K562 (cell line): ENCODE results near the gene HDAC9. TPM values are rescaled to one million over a fixed set of nuclear protein-coding genes. Genes with fewer than 3 reads are reported as not detected.

Experiments
- ATAC-seq: fragments of 200-7000 bp; cut with Tn5 transposase; 3 replicates; pipeline ENCODE4 v1.9.1; 2020; ENCODE audit warnings: moderate library complexity
- BruUV-seq: library from RNA; stranded (reverse); fragments of 400-500 nt; replicated peaks from 2 replicates; lab custom pipeline; 2021; lab: Mats Ljungman, UMichigan
- CTCF ChIA-PET: fragments of 300-600 bp; formaldehyde crosslinking; extraction: SDS; loops from one replicate; lab custom pipeline; 2021; ENCODE audit warnings: low intra/inter-chr PET ratio; lab: Yijun Ruan, JAX
- POLR2A ChIA-PET: fragments of 300-600, 350-650 bp; sonication (Branson Sonifier 250); formaldehyde crosslinking; extraction: SDS; loops from one replicate; lab custom pipeline; 2021; ENCODE audit warnings: antibody characterized with exemption, inconsistent platforms; lab: Yijun Ruan, JAX
- DNase-seq, 4 experiments: peaks; one replicate each; pipeline versions ENCODE4 v3.0.0 to v3.0.0-alpha.2; 2011 to 2018; ENCODE audit warnings: low spot score in 3 of 4, mixed read lengths in 3 of 4; ENCODE audit errors: extremely low read depth in 1 of 4
- FAIRE-seq: peaks from 2 replicates; lab custom pipeline; 2011; peaks lifted over from hg19 to GRCh38; lab: Jason Lieb, UNC
- H2AFZ ChIP-seq: 2 replicates; pipeline ENCODE4 v1.6.0; 2011; ENCODE audit warnings: low read depth, low read length, control low read depth, inconsistent platforms
- H3K27ac ChIP-seq: fragments of 200-600 bp; 3 replicates; pipeline ENCODE4 v1.8.0; 2011; ENCODE audit warnings: low read depth, mild to moderate bottlenecking, control low read depth, inconsistent platforms, low read length, moderate library complexity, mixed read lengths; ENCODE audit errors: extremely low read depth
- H3K27me3 ChIP-seq, 2 experiments: fragments of 300-600 bp in 1 of 2; 2 replicates in 1 of 2; 3 replicates in 1 of 2; pipeline versions ENCODE4 v1.6.0 to v1.8.0; 2011; ENCODE audit warnings: inconsistent platforms in 2 of 2, low read length in 2 of 2, mild to moderate bottlenecking in 1 of 2, mixed read lengths in 1 of 2, moderate library complexity in 1 of 2; ENCODE audit not compliant: control insufficient read depth in 2 of 2, insufficient read depth in 2 of 2
- H3K36me3 ChIP-seq: fragments of 300-600 bp; 3 replicates; pipeline ENCODE4 v1.8.0; 2011; ENCODE audit warnings: mild to moderate bottlenecking, low read length, inconsistent platforms; ENCODE audit not compliant: control insufficient read depth, insufficient read depth
- H3K4me1 ChIP-seq, 2 experiments: fragments of 200-600 bp in 1 of 2; replicated peaks in 1 of 2; 2 replicates in 1 of 2; 3 replicates in 1 of 2; pipeline versions ENCODE4 v1.5.1 to v1.8.0; 2011; ENCODE audit warnings: inconsistent platforms in 2 of 2, low read length in 2 of 2, mild to moderate bottlenecking in 1 of 2, mixed read lengths in 1 of 2, moderate library complexity in 1 of 2; ENCODE audit not compliant: control insufficient read depth in 2 of 2, insufficient read depth in 2 of 2
- H3K4me2 ChIP-seq: 2 replicates; pipeline ENCODE4 v1.6.1; 2011; ENCODE audit warnings: low read length, control low read depth, inconsistent platforms, mixed read lengths; ENCODE audit not compliant: insufficient read depth
- H3K4me3 ChIP-seq: fragments of 200-600 bp; sonication (generic), shearing (Covaris generic); 2 replicates; pipeline ENCODE4 v1.5.1; 2016; ENCODE audit warnings: control low read depth, inconsistent platforms
- H3K79me2 ChIP-seq: fragments of 200-600 bp; 3 replicates; pipeline ENCODE4 v1.8.0; 2011; ENCODE audit warnings: low read length, inconsistent platforms; ENCODE audit not compliant: control insufficient read depth, insufficient read depth
- H3K9ac ChIP-seq, 2 experiments: 2 replicates each; pipeline versions ENCODE4 v1.6.0 to v1.6.1; 2011; ENCODE audit warnings: low read depth in 2 of 2, low read length in 2 of 2, control low read depth in 1 of 2, inconsistent platforms in 1 of 2, mild to moderate bottlenecking in 1 of 2, mixed read lengths in 1 of 2; ENCODE audit not compliant: insufficient read depth in 1 of 2
- H3K9me1 ChIP-seq: one replicate; pipeline ENCODE4 v1.6.0; 2011; ENCODE audit warnings: inconsistent platforms, mild to moderate bottlenecking, low read length, moderate library complexity; ENCODE audit not compliant: control insufficient read depth, insufficient read depth
- H3K9me3 ChIP-seq: replicated peaks from 2 replicates; pipeline ENCODE4 v1.5.1; 2011; ENCODE audit warnings: low read depth, low read length, inconsistent platforms; ENCODE audit not compliant: control insufficient read depth, insufficient read depth
- H4K20me1 ChIP-seq: replicated peaks from 2 replicates; pipeline ENCODE4 v1.6.1; 2011; ENCODE audit warnings: low read length, inconsistent platforms, mixed read lengths; ENCODE audit not compliant: control insufficient read depth, insufficient read depth
- ASH1L ChIP-seq: fragments of 450-650 bp; IDR thresholded peaks from 2 replicates; pipeline ENCODE4 v1.6.1; 2018; ENCODE audit warnings: borderline replicate concordance, mild to moderate bottlenecking, low read depth; ENCODE audit not compliant: partially characterized antibody
- CAMTA2 ChIP-seq: fragments of 250-450 bp; sonication (Bioruptor Pico); conservative IDR thresholded peaks from 2 replicates; pipeline ENCODE4 v1.5.1; 2022
- CBX2 ChIP-seq: fragments of 200-600 bp; sonication (generic); IDR thresholded peaks from one replicate; pipeline ENCODE4 v1.6.1; 2012; ENCODE audit warnings: mild to moderate bottlenecking, low read length, inconsistent platforms; ENCODE audit not compliant: insufficient read depth, poor library complexity, severe bottlenecking
- CBX5 ChIP-seq: IDR thresholded peaks from 2 replicates; pipeline ENCODE4 v1.6.1; 2014; ENCODE audit warnings: low read depth, borderline replicate concordance
- ELF2 ChIP-seq: fragments of 250-450 bp; sonication (Bioruptor Pico); IDR thresholded peaks from 2 replicates; pipeline ENCODE4 v1.5.0; 2021; ENCODE audit warnings: mild to moderate bottlenecking
- NCOR1 ChIP-seq: fragments of 450-650 bp; IDR thresholded peaks from 2 replicates; pipeline ENCODE4 v1.6.1; 2016; ENCODE audit warnings: mild to moderate bottlenecking, moderate library complexity
- POLR2B ChIP-seq: fragments of 450-650 bp; IDR thresholded peaks from 2 replicates; pipeline ENCODE4 v1.6.1; 2018; ENCODE audit warnings: low read depth; ENCODE audit not compliant: partially characterized antibody
- ZNF24 ChIP-seq: fragments of 450-650 bp; IDR thresholded peaks from 2 replicates; pipeline ENCODE4 v1.6.1; 2016
- ZNF263 ChIP-seq: sonication (generic); formaldehyde crosslinking; IDR thresholded peaks from 2 replicates; pipeline ENCODE4 v1.8.0; 2022; ENCODE audit warnings: mild to moderate bottlenecking, missing genetic modification reagents, borderline replicate concordance
- ZNF431 ChIP-seq: sonication (generic); formaldehyde crosslinking; IDR thresholded peaks from 2 replicates; pipeline ENCODE4 v1.8.0; 2022; ENCODE audit warnings: mild to moderate bottlenecking, missing genetic modification reagents
- WGBS: fragments of 100-300 bp; shearing (Covaris generic); methylation state at CpG from one replicate; pipeline ENCODE4 v1.1.6; 2016; ENCODE audit warnings: low coverage, mixed read lengths; ENCODE audit not compliant: insufficient coverage; ENCODE audit errors: missing lambda C conversion rate; 5-methylcytosine and 5-hydroxymethylcytosine counted together
- in situ Hi-C: fragments of 300-500 bp; cut with MboI; formaldehyde crosslinking; loops from 4 replicates; pipeline ENCODE4 v1.15.0; 2018; ENCODE audit warnings: inconsistent platforms, mixed read lengths
- intact Hi-C: fragments of 100-400 bp; cut with micrococcal nuclease; formaldehyde crosslinking; loops from 2 replicates; pipeline ENCODE4 v1.14.2; 2022
- polyA plus RNA-seq, 8 experiments: library from polyadenylated mRNA; depleted of rRNA in 4 of 8; stranded (reverse) in 5 of 8; unstranded in 3 of 8; fragments of >200 nt; fragmentation: Nextera tagmentation in 2 of 8; fragmentation: Illumina TruSeq in 1 of 8; extraction: Ambion mirVana in 2 of 8; extraction: Trizol in 1 of 8; gene quantifications; 2 replicates each; pipeline versions ENCODE4 v1.2.1 to v1.2.3, GENCODE V29; 2011 to 2014; ENCODE audit warnings: inconsistent platforms in 1 of 8, missing spikeins in 1 of 8
- total RNA-seq, 7 experiments: library from RNA; depleted of rRNA in 6 of 7; stranded (reverse); fragments of >200 nt in 6 of 7; fragmentation: Illumina TruSeq in 2 of 7; extraction: Trizol in 2 of 7; gene quantifications; 2 replicates each; pipeline versions ENCODE4 v1.2.1 to v1.2.3, GENCODE V29; 2011 to 2021; ENCODE audit warnings: low replicate concordance in 1 of 7
- TF ChIP-seq, protein P1 (sequence below): sonication (generic); formaldehyde crosslinking; IDR thresholded peaks from 2 replicates; pipeline ENCODE4 v1.8.0; 2023; ENCODE audit warnings: mild to moderate bottlenecking, missing genetic modification reagents

The HDAC9 gene
- total and polyA plus RNA-seq, 9 of the 15 experiments (the other 6 are each of a cell fraction or from before 2014, with no cell fraction given), result 0.08 to 0.91 (median 0.33) TPM

DNA sequence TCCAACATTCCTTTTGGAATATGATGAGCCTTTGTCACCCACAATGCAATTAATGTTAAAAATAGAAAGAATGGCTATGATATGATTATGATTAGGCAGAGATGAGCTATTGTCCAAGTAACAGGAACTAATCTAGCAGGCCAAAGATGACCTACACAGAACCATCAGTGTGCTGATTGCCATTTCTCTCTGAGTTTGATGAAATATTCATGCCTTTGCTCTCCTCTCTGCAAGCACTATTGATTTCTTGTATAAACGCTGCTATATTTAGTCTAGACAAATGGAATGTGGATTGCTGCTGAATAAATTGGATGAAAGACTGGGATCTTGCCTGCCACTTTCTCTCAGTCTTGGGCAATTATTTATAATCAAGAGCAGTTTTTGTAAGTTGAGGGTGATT lies 85.4 kb downstream of the HDAC9 start (continued):
- TF ChIP-seq POLR2B, result no peak
- TF ChIP-seq, all 486 proteins: peak for 0

DNA sequence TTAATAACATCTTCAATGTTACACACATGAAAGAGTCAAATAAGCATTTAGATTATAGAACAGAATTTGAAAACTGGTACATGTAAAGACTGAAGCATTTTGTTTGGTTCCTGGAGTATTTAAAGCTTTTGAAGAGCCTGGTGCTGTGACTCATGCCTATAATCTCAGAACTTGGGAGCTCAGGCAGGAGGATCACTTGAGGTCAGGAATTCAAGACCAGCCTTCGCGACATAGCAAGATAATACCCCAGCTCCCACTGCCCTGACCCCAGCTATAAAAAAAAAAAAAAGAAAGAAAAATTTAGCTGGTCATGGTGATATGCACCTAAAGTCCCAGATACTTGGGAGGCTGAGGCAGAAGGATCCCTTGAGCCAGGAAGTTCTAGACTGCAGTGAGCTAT lies 87.8 kb downstream of the HDAC9 start:
- ChIA-PET POLR2A (no interaction called here), CTCF (no interaction called here)
- no peaks in the 10 kb centered on the region for H3K9me3 ChIP-seq
- no peak overlapping the region for H3K4me2 ChIP-seq
- H3K27me3 ChIP-seq, result no peaks in the 10 kb centered on the region
- no TSS peak for BruUV-seq
- ATAC-seq (no peak), DNase-seq (no peak), FAIRE-seq (no peak)
- H3K27ac ChIP-seq, result no peak overlapping the region
- no peaks in the 10 kb centered on the region for H3K36me3 ChIP-seq
- H3K79me2 ChIP-seq, result no peaks in the 10 kb centered on the region
- no peak overlapping the region for H3K4me3 ChIP-seq
- WGBS, result 5% methylated on average over 2 of the region's 2 CpGs
- H3K9ac ChIP-seq, result no peak overlapping the region
- TF ChIP-seq CBX5 (no peak), ELF2 (CRISPR knock-in tag) (no peak), NCOR1 (no peak), CAMTA2 (CRISPR knock-in tag) (no peak), ZNF263 (no peak), ASH1L (no peak), CBX2 (no peak), ZNF431 (CRISPR knock-in tag) (no peak), ZNF24 (no peak)
- TF ChIP-seq, protein P1, sequence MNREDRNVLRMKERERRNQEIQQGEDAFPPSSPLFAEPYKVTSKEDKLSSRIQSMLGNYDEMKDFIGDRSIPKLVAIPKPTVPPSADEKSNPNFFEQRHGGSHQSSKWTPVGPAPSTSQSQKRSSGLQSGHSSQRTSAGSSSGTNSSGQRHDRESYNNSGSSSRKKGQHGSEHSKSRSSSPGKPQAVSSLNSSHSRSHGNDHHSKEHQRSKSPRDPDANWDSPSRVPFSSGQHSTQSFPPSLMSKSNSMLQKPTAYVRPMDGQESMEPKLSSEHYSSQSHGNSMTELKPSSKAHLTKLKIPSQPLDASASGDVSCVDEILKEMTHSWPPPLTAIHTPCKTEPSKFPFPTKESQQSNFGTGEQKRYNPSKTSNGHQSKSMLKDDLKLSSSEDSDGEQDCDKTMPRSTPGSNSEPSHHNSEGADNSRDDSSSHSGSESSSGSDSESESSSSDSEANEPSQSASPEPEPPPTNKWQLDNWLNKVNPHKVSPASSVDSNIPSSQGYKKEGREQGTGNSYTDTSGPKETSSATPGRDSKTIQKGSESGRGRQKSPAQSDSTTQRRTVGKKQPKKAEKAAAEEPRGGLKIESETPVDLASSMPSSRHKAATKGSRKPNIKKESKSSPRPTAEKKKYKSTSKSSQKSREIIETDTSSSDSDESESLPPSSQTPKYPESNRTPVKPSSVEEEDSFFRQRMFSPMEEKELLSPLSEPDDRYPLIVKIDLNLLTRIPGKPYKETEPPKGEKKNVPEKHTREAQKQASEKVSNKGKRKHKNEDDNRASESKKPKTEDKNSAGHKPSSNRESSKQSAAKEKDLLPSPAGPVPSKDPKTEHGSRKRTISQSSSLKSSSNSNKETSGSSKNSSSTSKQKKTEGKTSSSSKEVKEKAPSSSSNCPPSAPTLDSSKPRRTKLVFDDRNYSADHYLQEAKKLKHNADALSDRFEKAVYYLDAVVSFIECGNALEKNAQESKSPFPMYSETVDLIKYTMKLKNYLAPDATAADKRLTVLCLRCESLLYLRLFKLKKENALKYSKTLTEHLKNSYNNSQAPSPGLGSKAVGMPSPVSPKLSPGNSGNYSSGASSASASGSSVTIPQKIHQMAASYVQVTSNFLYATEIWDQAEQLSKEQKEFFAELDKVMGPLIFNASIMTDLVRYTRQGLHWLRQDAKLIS, result no peak
- intact Hi-C loops, result no loop called here
- H3K4me1 ChIP-seq, result no peaks in the 10 kb centered on the region
- H4K20me1 ChIP-seq, result no peaks in the 10 kb centered on the region
- no peak overlapping the region for H2AFZ ChIP-seq
- no peaks in the 10 kb centered on the region for H3K9me1 ChIP-seq
- in situ Hi-C loops, result no loop called here
